Measurements from ENCODE around the gene PTPRE.

GRCh38 chr10:127980898-127981297 is 74.0 kb downstream of the PTPRE start:
- TF ChIP-seq EP300 (IDR thresholded peaks at IDR 0.05), result no peak
- TF ChIP-seq CTCF (IDR thresholded peaks at IDR 0.05), result no peak
